ENCODE results near the gene VIM.

Gene VIM

GRCh38 chr10:17220652-17221100, 7.4 kb upstream of the VIM start:
- ChIA-PET POLR2A (interaction anchor here (0.8 to 4.0 kb wide), 2 partner anchors 9 to 145 kb away, joined by 3 to 51 read pairs; partner anchors contain the start of gene VIM), CTCF (interaction anchor here (1.0 to 1.9 kb wide), 2 partner anchors 10 to 393 kb away, joined by 3 to 7 read pairs; no protein-coding TSS in a partner anchor)
- DNase-seq (ENCODE audit: low read depth, low spot score) = no peak
- TF ChIP-seq CTCF (IDR thresholded peaks at IDR 0.05; ENCODE audit: insufficient read depth, low read length, missing control alignments) = no peak
- H3K4me3 ChIP-seq (ENCODE audit: low read depth, low read length) = no peak overlapping the region

- DNase-seq (ENCODE audit: low read depth, low spot score) = no peak
- TF ChIP-seq CTCF (IDR thresholded peaks at IDR 0.05; ENCODE audit: insufficient read depth, low read length, missing control alignments) = no peak
- POLR2A ChIA-PET = no interaction called here
- no peak overlapping the region for H3K4me3 ChIP-seq (ENCODE audit: low read depth, low read length)
- CTCF ChIA-PET = interaction anchor here (0.6 to 2.4 kb wide), 5 partner anchors 34 to 339 kb away, joined by 3 to 6 read pairs (median 3); no protein-coding TSS in a partner anchor
These were observed 5.7 kb upstream of the VIM start for GRCh38 chr10:17222329-17222728.

GRCh38 chr10:17225808-17226207, 2.2 kb upstream of the VIM start:
- ChIA-PET POLR2A (no interaction called here), CTCF (interaction anchor here (1.1 to 2.8 kb wide), 2 partner anchors 10 to 13 kb away, joined by 4 to 10 read pairs; no protein-coding TSS in a partner anchor)
- H3K4me3 ChIP-seq (ENCODE audit: low read depth, low read length) = no peak overlapping the region
- no peak for TF ChIP-seq CTCF (IDR thresholded peaks at IDR 0.05; ENCODE audit: insufficient read depth, low read length, missing control alignments)
- DNase-seq (ENCODE audit: low read depth, low spot score) = no peak

- no peak for DNase-seq (ENCODE audit: low read depth, low spot score)
- H3K4me3 ChIP-seq (ENCODE audit: low read depth, low read length) = peak overlapping the region; percentile 18; the same call in 1 of the 2 replicates
- ChIA-PET POLR2A (no interaction called here), CTCF (interaction anchor here (1.0 to 2.8 kb wide), 4 partner anchors 11 to 161 kb away, joined by 3 to 10 read pairs (median 4); no protein-coding TSS in a partner anchor)
- no peak for TF ChIP-seq CTCF (IDR thresholded peaks at IDR 0.05; ENCODE audit: insufficient read depth, low read length, missing control alignments)
These were observed 1.1 kb upstream of the VIM start for GRCh38 chr10:17226891-17227303.

- CTCF ChIA-PET = interaction anchor here (1.0 to 2.8 kb wide), 5 partner anchors 12 to 385 kb away, joined by 3 to 10 read pairs (median 4); no protein-coding TSS in a partner anchor
- peak overlapping the region; percentile 95 for H3K4me3 ChIP-seq (ENCODE audit: low read depth, low read length)
- TF ChIP-seq CTCF (IDR thresholded peaks at IDR 0.05; ENCODE audit: insufficient read depth, low read length, missing control alignments) = no peak
- DNase-seq (ENCODE audit: low read depth, low spot score) = no peak
- POLR2A ChIA-PET = interaction anchor here (1.2 to 4.1 kb wide), 14 partner anchors 8 to 240 kb away, joined by 4 to 54 read pairs (median 14); partner anchors contain the start of gene TRDMT1
These were observed 512 bp upstream of the VIM start for GRCh38 chr10:17227367-17228090.
